ENCODE measurements around the gene GPRIN2. TPM values are rescaled to one million over a fixed set of nuclear protein-coding genes. Genes with fewer than 3 reads are reported as not detected.

Gene GPRIN2
- 24.9 to 35.1 TPM (median 29.0 TPM) in 5 replicates for total RNA-seq (2022; extraction: Qiagen RNA extraction; ENCODE audit: low read depth)

DNA sequence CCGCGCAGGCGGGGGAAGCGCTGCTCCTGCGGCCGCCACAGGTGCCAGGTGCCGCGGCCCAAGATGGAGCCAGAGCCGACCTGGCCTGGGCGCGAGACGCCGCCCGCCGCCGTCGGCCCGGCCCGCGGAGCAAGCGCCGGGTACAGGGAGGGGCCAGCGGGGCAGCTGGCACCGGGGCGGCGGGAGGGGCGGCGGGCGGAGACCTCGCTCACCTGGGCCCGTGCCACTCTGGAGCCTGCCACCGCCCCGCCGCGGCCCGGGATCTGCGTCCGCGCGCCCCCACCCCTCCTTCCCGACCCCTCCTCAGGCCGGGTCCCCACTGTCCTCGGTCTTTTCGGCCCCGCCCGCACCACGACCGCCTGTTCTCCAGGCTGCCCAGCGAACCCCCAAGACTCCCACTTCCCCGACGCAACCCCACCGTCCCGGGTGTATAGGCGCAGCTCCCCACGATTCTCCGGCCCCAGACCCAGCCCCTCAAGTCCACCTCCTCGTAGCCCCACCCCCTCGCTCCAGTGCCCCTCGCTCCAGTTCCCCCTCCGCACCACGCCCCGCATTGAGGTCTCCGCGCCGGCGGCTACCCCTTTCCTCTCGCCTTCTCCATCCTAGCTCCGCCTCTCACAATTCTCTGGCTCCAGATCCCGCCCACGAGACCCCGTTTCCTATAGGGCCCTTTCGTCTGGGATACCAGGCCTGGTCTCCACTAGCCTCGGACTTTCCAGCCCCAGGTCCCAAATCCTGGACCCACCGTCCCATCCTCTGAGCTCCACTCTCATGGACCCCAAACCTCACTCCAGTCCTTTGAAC, at the start of gene GPRIN2:
GPRIN2 (minus strand) TSS at position 144 of the 804 bp plus-strand sequence. CDS start 5,922 bp downstream, outside the sequence.

GRCh38 chr10:46578474-46579178, 22.2 kb upstream of the GPRIN2 start, which contains the start of gene SYT15:
Gene SYT15 (plus strand): TSS chr10:46579128. CDS start chr10:46579169, 41 bp downstream.

Other genes starting within 250 kb of the GPRIN2 start
- gene ANXA8L1, start 180.9 kb downstream of the GPRIN2 start, total RNA-seq (2022; extraction: Qiagen RNA extraction; ENCODE audit: low read depth): 87.4 to 123 TPM (median 98.7 TPM) in 5 replicates
- gene NPY4R, start 90.7 kb downstream of the GPRIN2 start, total RNA-seq (2022; extraction: Qiagen RNA extraction; ENCODE audit: low read depth): 35.0 to 49.7 TPM (median 43.3 TPM) in 5 replicates
- 2.8 to 3.4 TPM (median 3.2 TPM) in 5 replicates for gene SYT15, start 22.5 kb upstream of the GPRIN2 start, total RNA-seq (2022; extraction: Qiagen RNA extraction; ENCODE audit: low read depth)